ENCODE measurements around the gene SPOUT1.

GRCh38 chr9:128810873-128811272 lies 18.7 kb downstream of the SPOUT1 start:
- TF ChIP-seq, protein P1, sequence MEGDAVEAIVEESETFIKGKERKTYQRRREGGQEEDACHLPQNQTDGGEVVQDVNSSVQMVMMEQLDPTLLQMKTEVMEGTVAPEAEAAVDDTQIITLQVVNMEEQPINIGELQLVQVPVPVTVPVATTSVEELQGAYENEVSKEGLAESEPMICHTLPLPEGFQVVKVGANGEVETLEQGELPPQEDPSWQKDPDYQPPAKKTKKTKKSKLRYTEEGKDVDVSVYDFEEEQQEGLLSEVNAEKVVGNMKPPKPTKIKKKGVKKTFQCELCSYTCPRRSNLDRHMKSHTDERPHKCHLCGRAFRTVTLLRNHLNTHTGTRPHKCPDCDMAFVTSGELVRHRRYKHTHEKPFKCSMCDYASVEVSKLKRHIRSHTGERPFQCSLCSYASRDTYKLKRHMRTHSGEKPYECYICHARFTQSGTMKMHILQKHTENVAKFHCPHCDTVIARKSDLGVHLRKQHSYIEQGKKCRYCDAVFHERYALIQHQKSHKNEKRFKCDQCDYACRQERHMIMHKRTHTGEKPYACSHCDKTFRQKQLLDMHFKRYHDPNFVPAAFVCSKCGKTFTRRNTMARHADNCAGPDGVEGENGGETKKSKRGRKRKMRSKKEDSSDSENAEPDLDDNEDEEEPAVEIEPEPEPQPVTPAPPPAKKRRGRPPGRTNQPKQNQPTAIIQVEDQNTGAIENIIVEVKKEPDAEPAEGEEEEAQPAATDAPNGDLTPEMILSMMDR (conservative IDR thresholded peaks at IDR 0.05 in 1 of 2, IDR thresholded peaks at IDR 0.05 in 1 of 2; ENCODE audit: low read depth in 1 of 2, low read length in 2 of 2) = no peak
- no peak for TF ChIP-seq EZH2 (IDR thresholded peaks at IDR 0.05; ENCODE audit: low read length, missing control alignments)

Measured in fibroblast of lung (primary cell).